Parathyroid adenoma (tissue), 2 donors: Measurements from ENCODE around the gene SYTL2.
"Not testable (repeated sequence)": the region's sequence is repeated elsewhere in the genome, so short reads cannot be mapped to it uniquely, and the experiment has no call there.

Source experiments
- H2AFZ ChIP-seq: fragments of 300-600 bp; sonication (generic); one replicate; pipeline ENCODE4 v1.7.0; 2017; ENCODE audit warnings: antibody characterized with exemption, mild to moderate bottlenecking
- H3K27ac ChIP-seq: fragments of 300-600 bp; sonication (generic); one replicate; pipeline ENCODE4 v1.7.0; 2017
- H3K27me3 ChIP-seq: fragments of 300-600 bp; sonication (generic); one replicate; pipeline ENCODE4 v1.7.0; 2017; ENCODE audit warnings: low read length; ENCODE audit not compliant: control insufficient read depth, insufficient read depth
- H3K36me3 ChIP-seq: fragments of 300-600 bp; sonication (generic); one replicate; pipeline ENCODE4 v1.7.0; 2017; ENCODE audit warnings: low read length; ENCODE audit not compliant: control insufficient read depth, insufficient read depth
- H3K4me1 ChIP-seq: fragments of 300-600 bp; sonication (generic); one replicate; pipeline ENCODE4 v1.7.0; 2017; ENCODE audit warnings: control low read depth
- H3K4me2 ChIP-seq: fragments of 300-600 bp; sonication (generic); one replicate; pipeline ENCODE4 v1.7.0; 2017; ENCODE audit warnings: low read length
- H3K4me3 ChIP-seq: fragments of 300-600 bp; sonication (generic); one replicate; pipeline ENCODE4 v1.7.0; 2017; ENCODE audit warnings: low read depth, low read length
- H3K79me2 ChIP-seq: fragments of 300-600 bp; sonication (generic); one replicate; pipeline ENCODE4 v1.7.0; 2017; ENCODE audit warnings: control low read depth
- H3K9ac ChIP-seq: fragments of 300-600 bp; sonication (generic); one replicate; pipeline ENCODE4 v1.7.0; 2017; ENCODE audit warnings: mild to moderate bottlenecking
- H3K9me3 ChIP-seq: fragments of 300-600 bp; sonication (generic); one replicate; pipeline ENCODE4 v1.7.0; 2017; ENCODE audit warnings: low read length; ENCODE audit not compliant: control insufficient read depth
- CTCF ChIP-seq: fragments of 300-600 bp; sonication (generic); IDR thresholded peaks from one replicate; pipeline ENCODE4 v1.7.0; 2017; ENCODE audit warnings: antibody characterized with exemption, mild to moderate bottlenecking
- donor health status: primary hyperparathyroidism.

SYTL2 gene

GRCh38 chr11:85787168-85787567, 23.8 kb downstream of the SYTL2 start:
- Histone ChIP-seq H3K79me2 (no peaks in the 10 kb centered on the region), H3K4me2 (no peak overlapping the region), H3K4me1 (no peaks in the 10 kb centered on the region), H3K9ac (no peak overlapping the region), H3K27me3 (no peaks in the 10 kb centered on the region), H3K4me3 (no peak overlapping the region), H3K9me3 (no peaks in the 10 kb centered on the region), H3K27ac (no peak overlapping the region), H3K36me3 (no peaks in the 10 kb centered on the region), H2AFZ (no peak overlapping the region)
- no peak for TF ChIP-seq CTCF

DNA sequence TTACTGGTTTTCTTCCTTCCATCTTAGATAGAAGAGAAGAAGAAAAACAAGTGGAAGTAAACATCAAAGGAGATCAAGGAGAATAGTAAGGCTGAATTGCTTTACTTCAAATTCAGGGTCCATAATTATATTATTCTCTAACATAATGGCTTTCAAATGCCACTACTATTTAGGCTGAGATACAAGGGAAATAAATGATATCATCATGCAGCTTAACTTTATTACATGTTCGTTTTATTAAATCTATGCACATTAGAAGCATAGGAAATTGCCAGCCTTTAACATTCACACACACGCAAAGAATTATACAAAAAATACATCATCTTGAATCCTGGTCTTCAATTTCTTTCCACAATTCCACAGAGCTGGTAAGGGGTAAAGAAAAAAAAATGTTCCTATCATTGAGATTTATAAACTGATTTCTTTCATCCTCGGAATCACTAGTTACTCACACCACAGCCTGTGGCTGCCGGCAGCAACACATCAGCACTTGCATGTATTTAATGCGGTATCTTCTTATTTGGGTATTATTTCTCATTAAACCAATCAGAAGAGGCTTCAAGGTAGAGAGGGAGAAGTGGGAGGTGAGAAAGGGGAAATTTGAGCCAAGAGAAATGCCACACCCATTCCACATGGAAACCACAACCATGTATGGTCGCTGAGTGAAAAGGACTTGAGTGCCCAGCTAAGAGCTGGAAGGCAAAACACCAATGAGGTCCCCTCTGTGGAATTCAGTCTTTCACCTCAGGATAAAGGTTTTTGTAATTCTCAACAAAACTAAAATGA, 26.3 kb downstream of the SYTL2 start:
- H3K9me3 ChIP-seq = no peaks in the 10 kb centered on the region
- H3K4me1 ChIP-seq = no peaks in the 10 kb centered on the region
- H3K4me3 ChIP-seq = no peak overlapping the region
- H3K9ac ChIP-seq = no peak overlapping the region
- no peak overlapping the region for H3K27ac ChIP-seq
- H3K4me2 ChIP-seq = no peak overlapping the region
- H3K79me2 ChIP-seq = no peaks in the 10 kb centered on the region
- TF ChIP-seq CTCF = no peak
- no peak overlapping the region for H2AFZ ChIP-seq
- H3K27me3 ChIP-seq = no peaks in the 10 kb centered on the region
- H3K36me3 ChIP-seq = no peaks in the 10 kb centered on the region

DNA sequence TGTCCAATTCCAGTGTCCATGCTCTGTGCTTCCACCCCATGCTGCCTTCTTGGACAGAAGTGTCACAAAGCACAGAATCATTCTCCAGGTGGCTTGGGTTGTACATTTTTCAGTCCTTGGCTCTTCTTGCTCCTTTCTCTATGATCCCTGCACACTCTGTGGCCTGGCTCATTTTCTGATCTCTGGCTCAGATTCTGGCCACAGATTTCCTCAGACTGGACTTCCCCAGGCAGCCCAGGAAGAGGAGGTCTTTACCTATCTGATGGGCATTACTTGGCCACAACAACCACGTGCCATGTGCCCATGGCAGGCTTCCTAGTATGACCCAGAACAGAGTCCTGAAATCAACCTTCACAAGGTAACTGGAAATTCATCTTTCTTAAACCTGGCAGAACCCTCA, 27.2 kb downstream of the SYTL2 start:
- no peaks in the 10 kb centered on the region for H3K27me3 ChIP-seq
- no peaks in the 10 kb centered on the region for H3K79me2 ChIP-seq
- TF ChIP-seq CTCF = no peak
- H3K9ac ChIP-seq = no peak overlapping the region
- H3K4me1 ChIP-seq = no peaks in the 10 kb centered on the region
- no peak overlapping the region for H3K4me3 ChIP-seq
- H3K36me3 ChIP-seq = no peaks in the 10 kb centered on the region
- no peak overlapping the region for H3K27ac ChIP-seq
- H2AFZ ChIP-seq = no peak overlapping the region
- no peak overlapping the region for H3K4me2 ChIP-seq
- no peaks in the 10 kb centered on the region for H3K9me3 ChIP-seq

- H3K79me2 ChIP-seq, H3K9ac ChIP-seq, H3K4me2 ChIP-seq, H3K4me1 ChIP-seq, H3K27ac ChIP-seq, H3K4me3 ChIP-seq, H3K9me3 ChIP-seq, H3K36me3 ChIP-seq, H3K27me3 ChIP-seq, H2AFZ ChIP-seq: not testable (repeated sequence)
Measured at GRCh38 chr11:85780780-85781517, 30.0 kb downstream of the SYTL2 start.

- H3K27me3 ChIP-seq = no peaks in the 10 kb centered on the region
- no peak overlapping the region for H3K4me2 ChIP-seq
- no peaks in the 10 kb centered on the region for H3K79me2 ChIP-seq
- H3K9ac ChIP-seq = no peak overlapping the region
- no peak for TF ChIP-seq CTCF
- H3K36me3 ChIP-seq = no peaks in the 10 kb centered on the region
- no peak overlapping the region for H2AFZ ChIP-seq
- no peaks in the 10 kb centered on the region for H3K9me3 ChIP-seq
- no peak overlapping the region for H3K27ac ChIP-seq
- no peak overlapping the region for H3K4me3 ChIP-seq
- no peaks in the 10 kb centered on the region for H3K4me1 ChIP-seq
Measured at GRCh38 chr11:85779956-85780640, 30.8 kb downstream of the SYTL2 start.

- H3K36me3 ChIP-seq, H2AFZ ChIP-seq, H3K9me3 ChIP-seq, H3K27me3 ChIP-seq, H3K4me1 ChIP-seq, H3K79me2 ChIP-seq, H3K4me3 ChIP-seq, H3K4me2 ChIP-seq, H3K9ac ChIP-seq, H3K27ac ChIP-seq: not testable (repeated sequence)
Measured at GRCh38 chr11:85777603-85777972, 33.4 kb downstream of the SYTL2 start.
